Stimulated activated CD4-positive, alpha-beta T cell treated with anti-CD3 and anti-CD28 coated beads, Interleukin-2, amount 100 ng/mL, for 4 hours (primary cell): ENCODE results near the gene GGCT.
A peak's percentile ranks its signal among the peaks of the same experiment; 100 is the strongest.
"Not testable (repeated sequence)": the region's sequence is repeated elsewhere in the genome, so short reads cannot be mapped to it uniquely, and the experiment has no call there.

Source experiments
- DNase-seq: peaks from one replicate; pipeline ENCODE4 v3.0.0-alpha.2; 2020; ENCODE audit warnings: low read depth

Gene GGCT

GRCh38 chr7:30515761-30516160 is 11.1 kb upstream of the GGCT start:
- no peak for DNase-seq

- no peak for DNase-seq
These were observed 10.1 kb upstream of the GGCT start for GRCh38 chr7:30514776-30515175.

GRCh38 chr7:30514177-30514576 is 9.5 kb upstream of the GGCT start:
- no peak for DNase-seq

- DNase-seq = no peak
These were observed 9.1 kb upstream of the GGCT start for GRCh38 chr7:30513762-30514161.

- no peak for DNase-seq
These were observed 7.5 kb upstream of the GGCT start for GRCh38 chr7:30511973-30512662.

GRCh38 chr7:30511494-30511893 is 6.9 kb upstream of the GGCT start:
- no peak for DNase-seq

- peak; percentile 17 for DNase-seq
These were observed 5.8 kb upstream of the GGCT start for GRCh38 chr7:30510124-30511075.

- DNase-seq = not testable (repeated sequence)
These were observed 4.7 kb upstream of the GGCT start for GRCh38 chr7:30509171-30509857.

GRCh38 chr7:30507346-30507900 is 2.8 kb upstream of the GGCT start:
- DNase-seq = not testable (repeated sequence)

- DNase-seq = no peak
These were observed 607 bp upstream of the GGCT start for GRCh38 chr7:30505174-30505697.

GRCh38 chr7:30503274-30504212 is 1.1 kb downstream of the GGCT start:
- no peak for DNase-seq

- no peak for DNase-seq
These were observed 2.0 kb downstream of the GGCT start for GRCh38 chr7:30502470-30503251.

GRCh38 chr7:30501264-30501663 is 3.4 kb downstream of the GGCT start:
- DNase-seq = no peak

- no peak for DNase-seq
These were observed 11.4 kb downstream of the GGCT start for GRCh38 chr7:30493228-30493627.

- DNase-seq = no peak
These were observed 13.2 kb downstream of the GGCT start for GRCh38 chr7:30491417-30491816.

- DNase-seq = no peak
These were observed 17.3 kb downstream of the GGCT start for GRCh38 chr7:30487371-30487770.

GRCh38 chr7:30485667-30486066 is 19.0 kb downstream of the GGCT start:
- DNase-seq = no peak

- DNase-seq = not testable (repeated sequence)
These were observed 23.2 kb downstream of the GGCT start for GRCh38 chr7:30481416-30481815.

GRCh38 chr7:30479202-30480120 is 25.2 kb downstream of the GGCT start:
- DNase-seq = peak; percentile 19
